ENCODE measurements around the gene DTX1. TPM values are rescaled to one million over a fixed set of nuclear protein-coding genes. Genes with fewer than 3 reads are reported as not detected.

Gene DTX1
- total RNA-seq, 4 donors from 2014 or later, result 17.3 to 38.1 (median 25.4) TPM

- Histone ChIP-seq H3K36me3 (no peaks in the 10 kb centered on the region), H3K4me3 (no peak overlapping the region), H3K4me1 (no peaks in the 10 kb centered on the region), H3K9me3 (peaks cover 0 to 5% (median 0%) of the 10 kb centered on the region in 4 donors), H3K27me3 (no peaks in the 10 kb centered on the region), H3K27ac (no peak overlapping the region)
- TF ChIP-seq POLR2A (IDR thresholded peaks at IDR 0.05) (no peak), CTCF (IDR thresholded peaks at IDR 0.05) (peak; percentile 74 to 94 (median 79)), EP300 (IDR thresholded peaks at IDR 0.05) (no peak)
- DNase-seq (ENCODE audit: low spot score in 2 of 2), result peak; percentile 17 to 88
- WGBS, 2 donors, result 6 to 7% methylated on average over 6 of the region's 6 CpGs
Observed at GRCh38 chr12:113048716-113049127, 7.8 kb upstream of the DTX1 start.

- Histone ChIP-seq H3K27ac (no peak overlapping the region), H3K4me1 (no peaks in the 10 kb centered on the region), H3K36me3 (no peaks in the 10 kb centered on the region), H3K4me3 (no peak overlapping the region), H3K9me3 (no peaks in the 10 kb centered on the region), H3K27me3 (peaks cover 0 to 7% of the 10 kb centered on the region in 2 donors)
- TF ChIP-seq POLR2A (IDR thresholded peaks at IDR 0.05) (no peak), EP300 (IDR thresholded peaks at IDR 0.05) (no peak), CTCF (IDR thresholded peaks at IDR 0.05) (no peak)
- no peak for DNase-seq (ENCODE audit: low spot score in 2 of 2)
- WGBS, 2 donors, result 51 to 55% methylated on average over 11 of the region's 11 CpGs
Observed at GRCh38 chr12:113049976-113050742, 6.4 kb upstream of the DTX1 start.

GRCh38 chr12:113050795-113051194 is 5.7 kb upstream of the DTX1 start:
- no peak for DNase-seq (ENCODE audit: low spot score in 2 of 2)
- no peak for TF ChIP-seq POLR2A (IDR thresholded peaks at IDR 0.05)
- no peak for TF ChIP-seq CTCF (IDR thresholded peaks at IDR 0.05)
- no peak for TF ChIP-seq EP300 (IDR thresholded peaks at IDR 0.05)
- no peaks in the 10 kb centered on the region for H3K9me3 ChIP-seq
- no peak overlapping the region for H3K27ac ChIP-seq
- peaks cover 0 to 4% (median 0%) of the 10 kb centered on the region in 4 donors for H3K4me1 ChIP-seq
- no peaks in the 10 kb centered on the region for H3K36me3 ChIP-seq
- peaks cover 0 to 14% of the 10 kb centered on the region in 2 donors for H3K27me3 ChIP-seq
- H3K4me3 ChIP-seq, result no peak overlapping the region
- 86 to 92% methylated on average over 7 of the region's 7 CpGs for whole genome bisulfite sequencing, 2 donors

- Histone ChIP-seq H3K4me3 (no peak overlapping the region), H3K4me1 (peaks cover 0 to 14% (median 3%) of the 10 kb centered on the region in 4 donors), H3K27ac (no peak overlapping the region), H3K36me3 (no peaks in the 10 kb centered on the region), H3K9me3 (no peaks in the 10 kb centered on the region), H3K27me3 (peaks cover 0 to 23% of the 10 kb centered on the region in 2 donors)
- TF ChIP-seq CTCF (IDR thresholded peaks at IDR 0.05) (no peak), POLR2A (IDR thresholded peaks at IDR 0.05) (no peak), EP300 (IDR thresholded peaks at IDR 0.05) (no peak)
- DNase-seq (ENCODE audit: low spot score in 2 of 2), result no peak
- WGBS, 2 donors, result 80 to 86% methylated on average over 3 to 4 of the region's 4 CpGs
Observed at GRCh38 chr12:113051759-113052158, 4.8 kb upstream of the DTX1 start.

- Histone ChIP-seq H3K9me3 (no peaks in the 10 kb centered on the region), H3K4me1 (peaks cover 0 to 19% (median 8%) of the 10 kb centered on the region in 4 donors), H3K36me3 (no peaks in the 10 kb centered on the region), H3K27ac (no peak overlapping the region), H3K27me3 (peaks cover 0 to 29% of the 10 kb centered on the region in 2 donors), H3K4me3 (no peak overlapping the region)
- no peak for DNase-seq (ENCODE audit: low spot score in 2 of 2)
- 64 to 71% methylated on average over 4 of the region's 4 CpGs for WGBS, 2 donors
- TF ChIP-seq CTCF (IDR thresholded peaks at IDR 0.05) (no peak), EP300 (IDR thresholded peaks at IDR 0.05) (no peak)
Observed at GRCh38 chr12:113052326-113052725, 4.2 kb upstream of the DTX1 start.

Measured in tibial nerve (tissue), 4 donors.